HL-60/S4 treated with phorbol 12-myristate 13-acetate at 8.2 ng/mL for 4 days and 3 days (cell line): ENCODE measurements around the gene VILL.
"Not testable (repeated sequence)": the region's sequence is repeated elsewhere in the genome, so short reads cannot be mapped to it uniquely, and the experiment has no call there.

Experiments
- in situ Hi-C: fragments of 300-500 bp; cut with MboI; formaldehyde crosslinking; loops from 2 replicates; pipeline ENCODE4 v1.15.0; 2022; ENCODE audit warnings: low sequenced_read_pairs

VILL gene

DNA sequence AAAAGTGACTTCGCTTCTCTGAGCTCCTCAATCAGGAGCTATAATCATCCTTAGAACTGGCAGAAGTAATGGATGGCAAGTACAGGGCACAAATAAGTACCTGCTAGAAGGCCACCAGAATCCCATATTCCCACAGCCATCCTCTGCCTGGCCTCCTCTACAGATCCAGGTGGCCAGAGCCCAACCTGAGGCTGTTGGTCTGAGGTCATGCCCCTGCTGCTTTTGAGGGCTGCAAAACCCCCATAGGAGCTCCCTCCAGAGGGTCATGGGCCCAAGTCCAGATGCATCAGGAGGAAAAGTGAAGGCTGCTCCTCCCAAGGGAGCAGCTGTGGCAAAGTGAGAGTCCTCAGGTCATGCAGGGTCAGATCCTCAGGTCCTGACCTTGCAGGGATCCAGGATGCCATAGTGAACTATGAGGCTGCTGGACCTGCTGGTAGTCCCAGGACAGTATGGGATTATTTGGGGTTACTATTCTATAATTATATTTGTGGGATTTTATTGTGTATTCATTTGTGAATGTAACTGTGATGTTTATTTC is 41.8 kb downstream of the VILL start:
- in situ Hi-C loops = no loop called here

DNA sequence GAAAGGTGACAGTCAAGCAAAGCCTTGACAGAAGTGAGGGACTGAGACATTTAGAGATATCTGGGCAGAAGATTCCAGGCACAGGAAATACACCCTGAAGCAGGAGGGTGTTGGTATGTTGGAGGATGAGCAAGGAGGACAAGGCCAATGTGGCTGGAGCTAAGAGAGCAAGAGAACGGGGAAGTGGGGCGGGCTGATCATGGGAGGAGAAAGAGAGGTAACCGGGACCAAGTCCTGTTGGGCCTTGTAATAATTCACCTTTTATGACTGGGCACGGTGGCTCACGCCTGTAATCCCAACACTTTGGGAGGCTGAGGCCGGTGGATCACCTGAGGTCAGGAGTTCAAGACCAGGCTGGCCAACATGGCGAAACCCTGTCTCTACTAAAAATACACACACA is 43.0 kb downstream of the VILL start:
- in situ Hi-C loops = not testable (repeated sequence)

DNA sequence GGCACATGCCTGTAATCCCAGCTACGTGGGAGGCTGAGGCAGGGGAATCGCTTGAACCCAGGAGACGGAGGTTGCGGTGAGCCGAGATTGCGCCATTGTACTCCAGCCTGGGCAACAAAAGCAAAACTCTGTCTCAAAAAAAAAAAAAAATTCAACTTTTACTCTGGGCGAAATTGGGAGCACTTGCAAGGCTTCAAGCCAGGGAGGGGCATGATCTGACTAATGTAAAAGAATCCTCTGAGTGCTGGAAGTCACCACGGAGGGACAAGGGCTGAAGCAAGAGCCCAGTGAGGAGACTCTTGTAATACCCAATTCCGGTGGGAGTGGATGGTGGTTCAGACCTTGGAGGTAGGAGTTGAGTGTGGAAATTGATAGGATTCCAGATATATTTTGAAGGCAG is 43.7 kb downstream of the VILL start:
- in situ Hi-C loops = not testable (repeated sequence)

DNA sequence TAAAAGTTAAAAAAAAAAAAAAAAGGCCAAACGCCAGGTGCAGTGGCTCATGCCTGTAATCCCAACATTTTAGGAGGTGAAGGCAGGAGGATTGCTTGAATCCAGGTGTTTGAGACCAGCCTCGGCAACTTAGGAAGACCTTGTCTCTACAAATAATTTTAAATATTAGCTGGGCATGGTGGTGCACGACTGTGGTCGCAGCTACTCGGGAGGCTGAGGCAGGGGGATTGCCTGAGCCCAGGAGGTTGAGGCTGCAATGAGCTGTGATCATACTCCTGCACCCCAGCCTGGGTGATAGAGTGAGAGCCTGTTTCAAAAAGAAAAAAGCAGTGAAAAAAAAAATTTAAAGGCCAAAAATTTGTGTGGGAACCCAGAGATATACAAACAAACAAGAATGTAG is 45.7 kb downstream of the VILL start:
- in situ Hi-C loops = no loop called here

DNA sequence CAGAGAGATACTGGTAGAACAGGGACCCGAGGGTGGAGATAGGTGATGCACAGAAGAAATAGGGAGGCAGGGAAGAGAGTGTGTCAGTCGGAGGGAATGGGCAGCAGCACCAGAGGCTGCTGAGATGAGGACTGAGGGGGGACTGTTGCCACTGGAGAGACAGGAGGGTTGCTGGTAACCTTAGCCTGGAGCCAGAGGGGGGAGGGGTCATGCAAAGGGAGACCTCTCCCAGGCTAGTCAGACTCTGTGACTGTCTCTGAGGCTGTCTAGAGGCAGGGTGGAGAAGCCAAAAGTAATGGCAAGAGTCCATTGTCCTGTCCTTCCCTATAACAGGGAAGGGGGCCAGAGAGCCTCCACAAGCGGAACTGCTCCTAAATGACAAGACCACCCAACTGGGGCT is 46.3 kb downstream of the VILL start:
- in situ Hi-C loops = no loop called here

DNA sequence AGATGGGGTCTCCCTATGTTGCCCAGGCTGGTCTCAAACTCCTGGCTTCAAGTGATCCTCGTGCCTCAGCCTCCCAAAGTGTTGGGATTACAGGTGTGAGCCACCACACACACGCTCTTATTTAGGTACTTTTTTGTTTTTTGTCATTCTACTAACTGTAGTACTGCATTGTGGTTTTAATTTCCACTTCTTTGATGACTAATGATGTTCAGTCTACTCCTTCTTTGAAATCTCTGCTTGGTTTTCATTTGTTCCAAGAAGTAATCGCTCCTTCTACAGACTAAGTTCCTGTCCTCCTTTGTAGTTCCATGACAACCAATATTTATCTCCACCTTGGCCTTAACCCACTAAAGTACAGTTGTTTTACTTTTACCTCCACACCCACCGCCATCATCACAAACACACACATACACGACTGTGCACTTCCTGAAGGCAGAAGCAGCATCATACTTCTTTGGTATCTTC is 47.9 kb downstream of the VILL start:
- in situ Hi-C loops = no loop called here

DNA sequence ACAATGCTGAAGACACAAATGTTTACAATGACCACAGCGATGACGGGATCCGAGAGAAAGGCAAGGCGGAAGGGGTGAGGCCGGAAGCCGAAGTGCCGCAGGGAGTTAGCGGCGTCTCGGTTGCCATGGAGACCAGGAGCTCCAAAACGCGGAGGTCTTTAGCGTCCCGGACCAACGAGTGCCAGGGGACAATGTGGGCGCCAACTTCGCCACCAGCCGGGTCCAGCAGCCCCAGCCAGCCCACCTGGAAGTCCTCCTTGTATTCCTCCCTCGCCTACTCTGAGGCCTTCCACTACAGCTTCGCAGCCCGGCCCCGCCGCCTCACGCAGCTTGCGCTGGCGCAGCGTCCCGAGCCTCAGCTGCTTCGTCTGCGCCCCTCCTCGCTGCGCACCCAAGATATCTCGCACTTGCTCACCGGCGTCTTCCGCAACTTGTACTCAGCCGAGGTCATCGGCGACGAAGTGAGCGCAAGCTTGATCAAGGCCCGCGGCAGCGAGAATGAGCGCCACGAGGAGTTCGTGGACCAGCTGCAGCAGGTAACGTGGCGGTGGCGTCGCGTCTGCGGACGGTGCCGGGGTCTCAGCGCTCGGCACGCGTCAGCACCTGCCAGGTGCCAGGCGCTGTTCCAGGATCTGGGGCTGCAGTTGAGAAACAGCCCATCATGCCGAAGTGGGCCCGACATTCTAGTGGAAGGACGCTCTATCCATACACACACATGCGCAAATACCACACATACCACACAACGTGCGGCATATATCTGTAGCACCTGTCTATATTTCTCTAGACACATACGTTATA is 48.7 kb downstream of the VILL start, which contains the start of gene DLEC1:
TSS of gene DLEC1 (plus strand) at position 108 of the 798 bp plus-strand sequence. CDS start at position 126, 18 bp downstream.
- in situ Hi-C loops = no loop called here

DNA sequence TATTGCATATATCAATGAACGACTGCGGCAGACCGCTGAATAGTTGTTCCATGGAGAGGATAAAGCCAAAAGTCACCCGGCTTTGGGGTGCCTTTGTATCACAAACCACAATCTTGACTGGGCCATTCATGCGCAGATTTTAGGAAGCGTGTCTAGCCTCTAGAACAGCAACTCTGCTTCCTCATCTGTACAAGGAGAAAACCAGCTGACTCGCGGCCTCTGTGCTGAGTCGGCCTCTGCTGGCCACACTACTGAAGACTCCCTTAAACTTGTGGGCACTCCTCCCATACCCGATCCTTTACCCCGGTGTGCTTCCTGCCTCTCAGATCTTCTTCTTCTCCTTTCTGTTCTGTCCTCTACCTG is 49.3 kb downstream of the VILL start:
- in situ Hi-C loops = no loop called here

DNA sequence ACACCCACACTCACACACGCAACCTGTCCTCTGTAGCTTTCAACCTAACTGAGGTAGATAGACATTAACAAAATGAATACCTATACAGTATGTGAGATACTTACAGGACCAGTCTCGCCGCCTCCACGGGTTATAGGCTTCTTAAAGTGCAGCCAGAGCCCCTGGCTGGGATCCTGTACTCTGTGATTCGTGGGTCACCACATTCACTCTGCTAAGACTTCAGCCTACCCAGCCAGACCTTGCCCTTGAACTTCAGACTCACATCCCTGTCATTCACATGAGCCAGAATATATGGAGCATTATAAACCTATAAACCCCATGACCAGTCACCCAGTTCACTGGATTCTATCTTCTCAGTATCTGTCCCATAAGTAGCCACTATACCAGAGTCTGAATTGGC is 49.8 kb downstream of the VILL start:
- in situ Hi-C loops = no loop called here

DNA sequence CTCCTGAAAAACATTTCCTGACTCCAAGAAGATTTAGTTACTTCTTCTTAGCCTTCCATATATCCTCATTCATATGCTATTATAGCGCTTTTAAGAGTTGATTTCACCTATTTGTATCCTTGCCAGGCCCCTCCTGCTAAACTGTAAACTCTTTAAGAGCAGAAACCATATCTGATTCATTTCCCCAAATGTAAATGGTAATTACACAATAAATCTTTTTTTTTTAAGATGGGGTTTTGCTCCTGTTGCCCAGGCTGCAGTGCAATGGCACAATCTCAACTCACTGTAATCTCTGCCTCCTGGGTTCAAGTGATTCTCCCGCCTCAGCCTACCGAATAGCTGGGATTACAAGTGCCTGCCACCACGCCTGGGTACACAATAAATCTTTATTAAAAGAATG is 52.9 kb downstream of the VILL start:
- in situ Hi-C loops = no loop called here

DNA sequence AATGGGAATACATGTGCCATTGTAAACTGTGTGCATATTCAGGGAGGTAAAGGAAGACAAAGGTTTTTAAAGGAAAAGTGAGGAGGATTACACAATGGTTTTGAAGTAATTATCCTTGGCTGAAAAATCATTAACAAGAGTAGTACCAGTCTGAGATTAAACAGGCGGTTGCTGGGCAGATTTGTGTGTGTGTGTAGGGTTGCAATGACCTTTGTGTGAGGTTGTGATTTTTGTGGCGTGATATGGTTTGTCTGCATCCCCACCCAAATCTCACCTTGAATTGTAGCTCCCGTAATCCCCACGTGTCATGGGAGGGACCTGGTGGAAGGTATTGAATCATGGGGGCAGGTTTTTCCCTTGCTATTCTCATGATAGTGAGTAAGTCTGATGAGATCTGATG is 55.4 kb downstream of the VILL start:
- in situ Hi-C loops = no loop called here

DNA sequence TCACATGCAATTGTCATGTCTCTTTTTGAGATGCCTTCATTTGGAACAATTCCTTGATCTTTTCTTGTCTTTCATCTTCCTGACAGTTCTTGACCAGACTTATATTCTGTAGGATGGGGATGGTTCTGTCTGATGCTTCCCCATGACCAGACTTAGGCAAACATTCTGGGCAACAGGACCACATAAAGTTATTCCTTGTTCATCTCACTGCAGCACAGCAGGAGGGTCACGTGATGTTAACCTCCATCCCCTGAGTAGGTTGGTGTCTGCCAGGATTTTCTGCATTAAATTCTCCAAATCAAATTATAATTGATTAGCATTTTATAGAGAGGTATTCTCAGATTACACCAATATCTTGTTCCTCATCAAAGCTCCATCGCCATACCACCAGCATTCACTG is 56.2 kb downstream of the VILL start:
- in situ Hi-C loops = no loop called here

DNA sequence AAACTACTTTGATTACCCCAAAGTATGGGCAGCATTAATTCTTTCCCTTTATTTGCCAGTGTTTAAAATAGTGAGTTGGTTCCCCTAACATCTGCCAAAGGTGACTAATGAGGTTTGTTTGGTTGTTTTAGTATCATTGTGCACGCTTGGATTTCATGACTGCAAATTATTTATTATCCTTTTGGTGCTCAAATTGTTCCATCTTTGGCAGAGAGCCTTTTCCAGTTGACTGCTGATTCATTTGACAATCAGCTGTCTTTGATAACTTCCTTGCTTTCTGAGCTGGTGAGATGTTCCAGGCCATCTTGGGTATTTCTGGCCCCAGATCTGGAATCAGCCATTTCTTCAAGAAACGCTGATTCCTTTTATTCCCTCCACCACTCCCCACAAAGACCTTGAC is 57.3 kb downstream of the VILL start:
- in situ Hi-C loops = no loop called here

DNA sequence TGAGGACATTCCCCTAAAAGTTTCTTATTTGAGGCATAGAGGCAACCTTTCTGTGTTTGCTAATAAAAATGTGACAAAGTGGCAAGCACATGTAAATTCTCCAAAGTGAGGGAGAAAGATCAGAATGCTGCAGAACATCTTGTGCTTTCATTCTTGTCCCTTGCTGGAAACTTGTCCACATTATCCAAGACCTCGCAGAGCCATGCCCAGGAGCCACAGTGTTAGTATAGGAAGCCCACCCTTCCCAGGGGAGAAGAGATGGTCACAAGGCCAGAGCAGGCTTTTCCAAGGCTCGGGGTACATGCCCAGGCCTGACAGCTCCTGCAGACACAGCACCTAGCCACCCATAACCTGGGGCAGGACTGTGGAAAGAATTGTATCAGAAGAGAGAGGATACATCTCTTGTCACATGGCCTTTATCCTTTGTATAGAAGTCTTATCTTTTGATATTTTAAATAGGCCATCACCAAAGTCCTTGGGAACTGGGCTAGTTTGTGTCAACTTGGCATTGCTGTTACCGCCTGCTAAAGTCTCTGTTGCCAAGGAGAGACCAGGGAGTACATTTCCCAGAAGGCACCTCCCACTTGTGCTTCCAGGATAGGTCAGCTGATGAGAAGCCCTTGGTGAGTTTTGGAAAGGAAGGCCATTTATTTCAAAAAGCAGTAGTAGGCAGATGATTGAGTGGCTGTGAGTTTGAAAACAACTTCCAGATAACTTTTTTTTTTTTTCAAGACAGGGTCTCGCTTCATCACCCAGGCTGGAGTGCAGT is 59.0 kb downstream of the VILL start:
- in situ Hi-C loops = no loop called here

DNA sequence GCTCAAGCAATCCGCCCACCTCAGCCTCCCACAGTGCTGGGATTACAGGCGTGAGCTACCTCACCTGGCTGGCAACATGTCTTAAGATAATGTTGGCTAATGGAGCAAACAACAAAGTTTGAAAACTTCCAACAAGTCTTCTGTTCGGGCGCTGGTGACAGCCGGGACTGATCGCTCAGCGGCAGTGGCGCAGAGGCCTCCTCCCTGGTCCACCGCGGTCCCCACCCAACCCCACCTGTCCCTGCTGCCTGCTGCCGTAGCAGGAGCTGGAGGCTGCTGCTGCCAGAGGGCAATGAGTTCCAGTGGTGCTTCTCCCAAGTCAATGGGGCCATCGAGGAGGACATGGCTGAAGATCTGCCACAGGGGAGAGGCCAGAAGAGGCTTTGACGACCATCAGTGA is 60.5 kb downstream of the VILL start:
- in situ Hi-C loops = no loop called here

DNA sequence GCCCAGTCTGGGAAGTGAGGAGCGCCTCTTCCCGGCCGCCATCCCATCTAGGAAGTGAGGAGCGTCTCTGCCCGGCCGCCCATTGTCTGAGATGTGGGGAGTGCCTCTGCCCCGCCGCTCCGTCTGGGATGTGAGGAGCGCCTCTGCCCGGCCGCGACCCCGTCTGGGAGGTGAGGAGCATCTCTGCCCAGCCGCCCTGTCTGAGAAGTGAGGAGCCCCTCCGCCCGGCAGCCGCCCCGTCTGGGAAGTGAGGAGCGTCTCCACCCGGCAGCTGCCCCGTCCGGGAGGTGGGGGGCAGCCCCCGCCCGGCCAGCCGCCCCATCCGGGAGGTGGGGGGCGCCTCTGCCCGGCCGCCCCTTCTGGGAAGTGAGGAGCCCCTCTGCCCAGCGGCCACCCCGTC is 62.7 kb downstream of the VILL start:
- in situ Hi-C loops = not testable (repeated sequence)

DNA sequence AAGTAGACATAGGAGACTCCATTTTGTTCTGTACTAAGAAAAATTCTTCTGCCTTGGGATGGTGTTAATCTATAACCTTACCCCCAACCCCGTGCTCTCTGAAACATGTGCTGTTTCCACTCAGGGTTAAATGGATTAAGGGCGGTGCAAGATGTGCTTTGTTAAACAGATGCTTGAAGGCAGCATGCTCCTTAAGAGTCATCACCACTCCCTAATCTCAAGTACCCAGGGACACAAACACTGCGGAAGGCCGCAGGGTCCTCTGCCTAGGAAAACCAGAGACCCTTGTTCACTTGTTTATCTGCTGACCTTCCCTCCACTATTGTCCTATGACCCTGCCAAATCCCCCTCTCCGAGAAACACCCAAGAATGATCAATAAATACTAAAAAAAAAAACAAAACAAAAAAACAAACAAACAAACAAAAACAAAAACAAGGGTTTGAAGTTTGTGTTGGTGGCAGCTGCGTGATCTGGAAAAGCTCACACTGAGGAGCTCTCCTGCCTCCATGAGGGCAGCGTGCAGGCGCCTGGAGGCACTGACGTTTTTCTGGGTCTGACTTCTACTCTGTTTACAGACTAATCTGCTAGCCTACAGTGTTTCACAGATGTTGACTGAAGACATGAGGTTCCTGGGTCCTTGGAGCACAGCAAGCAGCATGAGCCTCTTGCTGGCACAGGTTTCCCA is 63.4 kb downstream of the VILL start:
- in situ Hi-C loops = not testable (repeated sequence)

DNA sequence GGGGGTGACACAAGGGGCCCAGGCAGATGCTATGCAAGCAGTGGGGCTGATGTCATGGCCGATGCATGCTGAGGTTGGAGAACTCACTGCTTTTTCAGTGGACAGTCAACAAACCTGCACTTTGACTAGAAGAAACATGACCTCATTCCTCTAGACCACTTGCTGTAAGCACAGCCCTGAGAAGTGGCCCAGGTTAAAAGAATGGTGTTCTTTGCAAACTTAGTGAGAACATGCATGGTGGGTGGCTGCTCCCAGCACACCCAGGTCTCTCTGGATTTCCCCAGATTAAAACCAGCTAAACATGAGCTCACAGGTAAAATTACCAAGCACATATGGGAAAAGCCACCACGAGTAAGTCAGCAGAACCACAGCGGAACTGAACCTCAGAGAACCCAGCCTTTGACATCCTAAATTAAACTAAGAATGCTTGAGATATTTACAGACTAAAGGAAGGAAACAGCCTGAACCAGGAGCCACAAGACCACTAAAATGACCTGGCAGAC is 64.0 kb downstream of the VILL start:
- in situ Hi-C loops = no loop called here
